Endothelial cell of umbilical vein (primary cell): ENCODE results near the gene PHAF1. TPM values are rescaled to one million over a fixed set of nuclear protein-coding genes. Genes with fewer than 3 reads are reported as not detected.
A peak's percentile ranks its signal among the peaks of the same experiment; 100 is the strongest.

ENCODE experiments used
- BruUV-seq: library from RNA; stranded (reverse); fragments of 400-500 nt; replicated peaks from 2 replicates; lab custom pipeline; 2021; lab: Mats Ljungman, UMichigan
- CTCF ChIA-PET: fragments of 300-600, 350-600 bp; sonication (Branson Sonifier 250); formaldehyde crosslinking; loops from one replicate; lab custom pipeline; 2021; ENCODE audit warnings: antibody characterized with exemption, inconsistent platforms; lab: Charles Lee
- POLR2A ChIA-PET: fragments of 300-600, 350-600 bp; sonication (Branson Sonifier 250); formaldehyde crosslinking; loops from one replicate; lab custom pipeline; 2021; ENCODE audit warnings: antibody characterized with exemption, inconsistent platforms; lab: Charles Lee
- DNase-seq: peaks from one replicate; pipeline ENCODE4 v3.0.0-alpha.2; 2011; ENCODE audit warnings: low read depth, low spot score
- FAIRE-seq: peaks from 2 replicates; lab custom pipeline; 2011; peaks lifted over from hg19 to GRCh38; lab: Jason Lieb, UNC
- H2AFZ ChIP-seq: 2 replicates; pipeline ENCODE4 v1.6.0; 2012; ENCODE audit warnings: low read depth, low read length, control low read depth, inconsistent platforms
- H3K27ac ChIP-seq: 2 replicates; pipeline ENCODE4 v1.5.1; 2011; ENCODE audit warnings: low read depth, mild to moderate bottlenecking, control low read depth, low read length, moderate library complexity; ENCODE audit not compliant: insufficient read depth
- H3K27me3 ChIP-seq, 2 experiments: 2 replicates each; pipeline versions ENCODE4 v1.6.0 to v1.6.1; 2011; ENCODE audit warnings: low read length in 2 of 2, mixed read lengths in 1 of 2; ENCODE audit not compliant: control insufficient read depth in 2 of 2, insufficient read depth in 2 of 2
- H3K36me3 ChIP-seq, 2 experiments: 2 replicates in 1 of 2; 3 replicates in 1 of 2; pipeline ENCODE4 v1.5.1; 2011; ENCODE audit warnings: low read length in 2 of 2, mild to moderate bottlenecking in 1 of 2, moderate library complexity in 1 of 2; ENCODE audit not compliant: control insufficient read depth in 2 of 2, insufficient read depth in 2 of 2; ENCODE audit errors: extremely low read depth in 1 of 2
- H3K4me1 ChIP-seq: 3 replicates; pipeline ENCODE4 v1.5.1; 2011; ENCODE audit warnings: mild to moderate bottlenecking, low read length; ENCODE audit not compliant: control insufficient read depth, insufficient read depth; ENCODE audit errors: extremely low read depth
- H3K4me2 ChIP-seq: 2 replicates; pipeline ENCODE4 v1.6.1; 2011; ENCODE audit warnings: low read length, control low read depth, mixed read lengths; ENCODE audit not compliant: insufficient read depth
- H3K4me3 ChIP-seq, 3 experiments: fragments of 200-600 bp in 1 of 3; sonication (generic), shearing (Covaris generic) in 1 of 3; replicated peaks in 1 of 3; 2 replicates each; pipeline ENCODE4 v1.5.1; 2011 to 2016; ENCODE audit warnings: control low read depth in 3 of 3, low read length in 3 of 3, mild to moderate bottlenecking in 2 of 3, inconsistent platforms in 1 of 3, low read depth in 1 of 3, moderate library complexity in 1 of 3; ENCODE audit not compliant: insufficient read depth in 1 of 3
- H3K79me2 ChIP-seq: 2 replicates; pipeline ENCODE4 v1.6.0; 2012; ENCODE audit warnings: low read length, inconsistent platforms; ENCODE audit not compliant: control insufficient read depth, insufficient read depth
- H3K9ac ChIP-seq: replicated peaks from 2 replicates; pipeline ENCODE3; 2011; ENCODE audit warnings: low read length, control low read depth; ENCODE audit not compliant: insufficient read depth; ENCODE audit errors: extremely low read depth
- H3K9me1 ChIP-seq: replicated peaks from 3 replicates; pipeline ENCODE4 v1.6.0; 2011; ENCODE audit warnings: mild to moderate bottlenecking, low read length; ENCODE audit not compliant: control insufficient read depth, insufficient read depth; ENCODE audit errors: extremely low read depth
- H3K9me3 ChIP-seq: replicated peaks from 2 replicates; pipeline ENCODE4 v1.5.1; 2012; ENCODE audit warnings: low read length, inconsistent platforms; ENCODE audit not compliant: control insufficient read depth, insufficient read depth
- H4K20me1 ChIP-seq: replicated peaks from 2 replicates; pipeline ENCODE3; 2011; ENCODE audit warnings: mild to moderate bottlenecking, low read length; ENCODE audit not compliant: control insufficient read depth, insufficient read depth; ENCODE audit errors: extremely low read depth
- EZH2 ChIP-seq: IDR thresholded peaks from 2 replicates; pipeline ENCODE4 v1.6.1; 2012; ENCODE audit warnings: borderline replicate concordance, low read depth, mild to moderate bottlenecking, moderate library complexity, low read length, inconsistent platforms; ENCODE audit not compliant: severe bottlenecking
- FOS ChIP-seq: IDR thresholded peaks from 2 replicates; pipeline ENCODE4 v1.6.1; 2011; ENCODE audit warnings: mild to moderate bottlenecking, low read length, moderate library complexity, borderline replicate concordance; ENCODE audit not compliant: insufficient read depth
- GATA2 ChIP-seq: IDR thresholded peaks from 2 replicates; pipeline ENCODE4 v1.7.0; 2011; ENCODE audit warnings: low read depth, mild to moderate bottlenecking, moderate library complexity, mixed read lengths, low read length; ENCODE audit not compliant: insufficient read length, insufficient read depth
- JUN ChIP-seq: IDR thresholded peaks from 2 replicates; pipeline ENCODE4 v1.6.1; 2011; ENCODE audit warnings: borderline replicate concordance, low read depth; ENCODE audit not compliant: insufficient read length, insufficient read depth
- MYC ChIP-seq: IDR thresholded peaks from one replicate; pipeline ENCODE4 v1.6.1; 2011; ENCODE audit warnings: mild to moderate bottlenecking, low read depth, low read length
- POLR2A ChIP-seq: IDR thresholded peaks from 2 replicates; pipeline ENCODE4 v1.6.1; 2012; ENCODE audit warnings: low read depth, mild to moderate bottlenecking, control low read depth, low read length
- POLR2AphosphoS5 ChIP-seq: IDR thresholded peaks from 2 replicates; pipeline ENCODE4 v1.6.1; 2012; ENCODE audit warnings: low read depth, mild to moderate bottlenecking, control low read depth, low read length, moderate library complexity; ENCODE audit not compliant: insufficient read depth
- dilution Hi-C: fragments of 300-500 bp; cut with MboI; formaldehyde crosslinking; loops from one replicate; pipeline ENCODE4 v1.15.0; 2019; ENCODE audit warnings: low sequenced_read_pairs; ENCODE audit not compliant: extremely low pct_ligation_motif_present
- intact Hi-C: fragments of 100-400 bp; cut with micrococcal nuclease; formaldehyde crosslinking; loops from one replicate; pipeline ENCODE4 v1.10.0; 2022
- polyA plus RNA-seq, 4 experiments: library from polyadenylated mRNA; depleted of rRNA in 3 of 4; stranded (reverse) in 3 of 4; unstranded in 1 of 4; fragments of >200 nt; gene quantifications; 2 replicates each; pipeline versions ENCODE4 v1.2.1 to v1.2.3, GENCODE V29; 2011 to 2012; ENCODE audit warnings: missing spikeins in 1 of 4
- total RNA-seq: library from RNA; stranded (reverse); gene quantifications from 2 replicates; pipeline ENCODE4 v1.2.3, GENCODE V29; 2021
- TF ChIP-seq, protein P1 (sequence below): IDR thresholded peaks from 2 replicates; pipeline ENCODE4 v1.6.1; 2011; ENCODE audit not compliant: insufficient read depth, insufficient read length
- TF ChIP-seq, protein P2 (sequence below), 2 donors: IDR thresholded peaks; 1 replicate in 1 of 2; 2 replicates in 1 of 2; pipeline ENCODE4 v1.5.1; 2011; ENCODE audit warnings: low read length in 2 of 2, mild to moderate bottlenecking in 2 of 2, moderate library complexity in 2 of 2, control low read depth in 1 of 2, inconsistent platforms in 1 of 2, low read depth in 1 of 2; ENCODE audit not compliant: insufficient read depth in 1 of 2; ENCODE audit errors: extremely low read depth in 1 of 2

The PHAF1 gene
- total and polyA plus RNA-seq, 2 donors (not counting 3 experiments of a cell fraction or from before 2014, with no cell fraction given), result 18.5 to 21.9 TPM

GRCh38 chr16:67190041-67190440 is 80.3 kb downstream of the PHAF1 start, which contains the start of gene EXOC3L1:
Gene EXOC3L1 (minus strand): TSS chr16:67190136. CDS start chr16:67189676, 460 bp downstream.
- TF ChIP-seq JUN (no peak), POLR2AphosphoS5 (no peak), EZH2 (no peak), MYC (no peak), FOS (no peak), POLR2A (no peak), GATA2 (no peak)
- TF ChIP-seq, protein P1, sequence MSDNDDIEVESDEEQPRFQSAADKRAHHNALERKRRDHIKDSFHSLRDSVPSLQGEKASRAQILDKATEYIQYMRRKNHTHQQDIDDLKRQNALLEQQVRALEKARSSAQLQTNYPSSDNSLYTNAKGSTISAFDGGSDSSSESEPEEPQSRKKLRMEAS, result no peak
- TF ChIP-seq, protein P2, sequence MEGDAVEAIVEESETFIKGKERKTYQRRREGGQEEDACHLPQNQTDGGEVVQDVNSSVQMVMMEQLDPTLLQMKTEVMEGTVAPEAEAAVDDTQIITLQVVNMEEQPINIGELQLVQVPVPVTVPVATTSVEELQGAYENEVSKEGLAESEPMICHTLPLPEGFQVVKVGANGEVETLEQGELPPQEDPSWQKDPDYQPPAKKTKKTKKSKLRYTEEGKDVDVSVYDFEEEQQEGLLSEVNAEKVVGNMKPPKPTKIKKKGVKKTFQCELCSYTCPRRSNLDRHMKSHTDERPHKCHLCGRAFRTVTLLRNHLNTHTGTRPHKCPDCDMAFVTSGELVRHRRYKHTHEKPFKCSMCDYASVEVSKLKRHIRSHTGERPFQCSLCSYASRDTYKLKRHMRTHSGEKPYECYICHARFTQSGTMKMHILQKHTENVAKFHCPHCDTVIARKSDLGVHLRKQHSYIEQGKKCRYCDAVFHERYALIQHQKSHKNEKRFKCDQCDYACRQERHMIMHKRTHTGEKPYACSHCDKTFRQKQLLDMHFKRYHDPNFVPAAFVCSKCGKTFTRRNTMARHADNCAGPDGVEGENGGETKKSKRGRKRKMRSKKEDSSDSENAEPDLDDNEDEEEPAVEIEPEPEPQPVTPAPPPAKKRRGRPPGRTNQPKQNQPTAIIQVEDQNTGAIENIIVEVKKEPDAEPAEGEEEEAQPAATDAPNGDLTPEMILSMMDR (IDR thresholded peaks at IDR 0.05; ENCODE audit: extremely low read depth in 1 of 2, insufficient read depth in 1 of 2, low read depth in 1 of 2, low read length in 2 of 2), result no peak
- ChIA-PET POLR2A (no interaction called here), CTCF (interaction anchor here (0.6 to 3.5 kb wide), 7 partner anchors 8 to 229 kb away, joined by 3 to 15 read pairs (median 4); partner anchors contain the start of genes CES3, ELMO3 and NOL3)
- Histone ChIP-seq H2AFZ (peak within 1 kb of the TSS; percentile 40), H3K79me2 (peaks cover 30% of the 10 kb centered on the region), H3K27ac (peak within 1 kb of the TSS; percentile 27), H3K4me1 (peaks cover 36% of the 10 kb centered on the region), H3K9me1 (no peaks in the 10 kb centered on the region), H3K4me2 (peak within 1 kb of the TSS; percentile 26), H3K9me3 (no peaks in the 10 kb centered on the region), H3K27me3 (no peaks in the 10 kb centered on the region), H3K36me3 (peaks cover 2 to 7% of the 10 kb centered on the region in 2 experiments), H4K20me1 (no peaks in the 10 kb centered on the region), H3K9ac (no peak within 1 kb of the TSS), H3K4me3 (no peak within 1 kb of the TSS)
- FAIRE-seq (no peak), DNase-seq (no peak)
- BruUV-seq, result no TSS peak
- intact Hi-C loops, result loop anchor here (5.0 to 10.0 kb wide), 2 partner anchors 37 to 205 kb away; partner anchors contain the start of genes TMEM208 and TPPP3
- dilution Hi-C loops, result no loop called here
